Kidney (tissue), 14 donors: ENCODE results near the gene KCNQ1. TPM values are rescaled to one million over a fixed set of nuclear protein-coding genes. Genes with fewer than 3 reads are reported as not detected.

Source experiments
- DNase-seq, 5 donors: peaks; one replicate each; pipeline ENCODE4 v3.0.0-alpha.2; 2013 to 2020
- FAIRE-seq: peaks from 2 replicates; lab custom pipeline; 2012; peaks lifted over from hg19 to GRCh38; lab: Jason Lieb, UNC
- H3K27ac ChIP-seq, 2 donors: one replicate each; pipeline ENCODE4 v1.7.0; 2013; ENCODE audit warnings: low read depth in 2 of 2, low read length in 2 of 2, inconsistent platforms in 1 of 2
- H3K27me3 ChIP-seq: one replicate; pipeline ENCODE4 v1.7.1; 2013; ENCODE audit warnings: low read length, inconsistent platforms; ENCODE audit not compliant: control insufficient read depth, insufficient read depth
- H3K36me3 ChIP-seq, 3 donors: one replicate each; pipeline versions ENCODE4 v1.7.0 to v1.7.1; 2013; ENCODE audit warnings: low read length in 3 of 3, control low read depth in 1 of 3, inconsistent platforms in 1 of 3; ENCODE audit not compliant: insufficient read depth in 3 of 3, control insufficient read depth in 2 of 3
- H3K4me1 ChIP-seq, 3 donors: one replicate each; pipeline versions ENCODE4 v1.7.0 to v1.7.1; 2013; ENCODE audit warnings: low read length in 3 of 3, inconsistent platforms in 1 of 3, low read depth in 1 of 3; ENCODE audit not compliant: control insufficient read depth in 2 of 3, insufficient read depth in 2 of 3
- H3K4me3 ChIP-seq, 3 donors: one replicate each; pipeline versions ENCODE4 v1.7.0 to v1.8.1; 2013; ENCODE audit warnings: low read length in 3 of 3, control low read depth in 1 of 3, inconsistent platforms in 1 of 3
- H3K9ac ChIP-seq, 3 donors: one replicate each; pipeline versions ENCODE4 v1.7.0 to v1.7.1; 2013; ENCODE audit warnings: low read length in 3 of 3, control low read depth in 1 of 3, inconsistent platforms in 1 of 3
- H3K9me3 ChIP-seq, 3 donors: one replicate each; pipeline versions ENCODE4 v1.7.0 to v1.7.1; 2013; ENCODE audit warnings: low read length in 3 of 3, control low read depth in 1 of 3, inconsistent platforms in 1 of 3; ENCODE audit not compliant: control insufficient read depth in 2 of 3, insufficient read depth in 1 of 3
- CTCF ChIP-seq: IDR thresholded peaks from 3 replicates; pipeline ENCODE4 v1.5.1; 2012; ENCODE audit warnings: mild to moderate bottlenecking, moderate library complexity, borderline replicate concordance; ENCODE audit not compliant: insufficient read depth; ENCODE audit errors: extremely low read depth
- intact Hi-C: fragments of 100-400 bp; cut with DNase I; formaldehyde crosslinking; loops from one replicate; pipeline ENCODE4 v1.11.1; 2022
- polyA plus RNA-seq: library from polyadenylated mRNA; stranded (reverse); fragments of 350-450 nt; fragmentation: Illumina TruSeq; extraction: RNeasy Lipid Tissue Mini Kit (QIAGEN cat#74804); gene quantifications from one replicate; pipeline ENCODE4 v1.2.3, GENCODE V29; 2014; ENCODE audit warnings: low read depth, low replicate concordance; ENCODE audit not compliant: insufficient read depth
- total RNA-seq: library from RNA; stranded (reverse); fragmentation: NEBNext Ultra II Directional; extraction: Animal tissue kit (Norgen Biotek cat#: 25700); gene quantifications from one replicate; pipeline ENCODE4 v1.2.1, GENCODE V29; 2021
- donor health status: control.
- donor health status: control.
- donor health status: control.
- donor health status: control.
- donor health status: control.
- donor health status: DM: yes; HTN: yes; CAD: no.
- donor health status: Normal renal cell carcinoma (clear cell type).

KCNQ1 gene
- total and polyA plus RNA-seq, 2 donors from 2014 or later: 45.5 to 49.4 TPM

GRCh38 chr11:2559527-2560311 lies 114.9 kb downstream of the KCNQ1 start:
- DNase-seq (peak in 2 of 5 donors; percentile 63), FAIRE-seq (no peak)
- TF ChIP-seq CTCF: no peak
- H3K4me1 ChIP-seq: peaks cover 0 to 8% (median 8%) of the 10 kb centered on the region in 3 donors
- H3K9ac ChIP-seq: no peak overlapping the region
- no peak overlapping the region for H3K27ac ChIP-seq
- intact Hi-C loops: no loop called here
- H3K27me3 ChIP-seq: no peaks in the 10 kb centered on the region
- H3K4me3 ChIP-seq: no peak overlapping the region
- H3K36me3 ChIP-seq: no peaks in the 10 kb centered on the region
- no peaks in the 10 kb centered on the region for H3K9me3 ChIP-seq

GRCh38 chr11:2561696-2562581 lies 117.1 kb downstream of the KCNQ1 start:
- Histone ChIP-seq H3K27ac (peak overlapping the region in 1 of 2 donors; percentile 22), H3K36me3 (no peaks in the 10 kb centered on the region), H3K9me3 (no peaks in the 10 kb centered on the region), H3K9ac (no peak overlapping the region), H3K4me1 (peaks cover 0 to 8% (median 8%) of the 10 kb centered on the region in 3 donors), H3K27me3 (no peaks in the 10 kb centered on the region), H3K4me3 (no peak overlapping the region)
- TF ChIP-seq CTCF: no peak
- FAIRE-seq: no peak
- intact Hi-C loops: no loop called here
- DNase-seq: peak in 2 of 5 donors; percentile 65 to 69

GRCh38 chr11:2562890-2563212 lies 118.0 kb downstream of the KCNQ1 start:
- Histone ChIP-seq H3K9ac (no peak overlapping the region), H3K9me3 (no peaks in the 10 kb centered on the region), H3K36me3 (no peaks in the 10 kb centered on the region), H3K4me1 (peaks cover 0 to 8% (median 8%) of the 10 kb centered on the region in 3 donors), H3K4me3 (no peak overlapping the region), H3K27ac (no peak overlapping the region), H3K27me3 (no peaks in the 10 kb centered on the region)
- intact Hi-C loops: no loop called here
- FAIRE-seq (no peak), DNase-seq (no peak)
- no peak for TF ChIP-seq CTCF
